ENCODE measurements around the gene NACA2.

DNA sequence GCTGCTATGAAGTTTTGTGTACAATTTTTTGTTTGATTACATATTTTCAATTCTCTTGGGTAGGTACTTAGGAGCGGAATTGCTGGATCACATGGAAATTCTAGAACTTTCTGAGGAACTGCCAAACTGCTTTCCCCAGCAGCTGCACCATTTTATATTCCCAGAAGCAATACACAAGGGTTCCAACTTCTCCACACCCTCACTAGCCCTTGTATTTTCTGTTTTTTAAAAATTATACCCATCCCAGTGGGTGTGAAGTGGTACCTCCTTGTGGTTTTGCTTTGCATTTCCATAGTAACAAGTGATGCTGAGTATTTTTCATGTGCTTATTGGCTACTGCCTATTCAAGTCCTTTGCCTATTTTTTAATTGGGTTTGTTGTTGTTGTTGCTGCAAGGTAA is 20.9 kb downstream of the NACA2 start:
- TF ChIP-seq, protein P1, sequence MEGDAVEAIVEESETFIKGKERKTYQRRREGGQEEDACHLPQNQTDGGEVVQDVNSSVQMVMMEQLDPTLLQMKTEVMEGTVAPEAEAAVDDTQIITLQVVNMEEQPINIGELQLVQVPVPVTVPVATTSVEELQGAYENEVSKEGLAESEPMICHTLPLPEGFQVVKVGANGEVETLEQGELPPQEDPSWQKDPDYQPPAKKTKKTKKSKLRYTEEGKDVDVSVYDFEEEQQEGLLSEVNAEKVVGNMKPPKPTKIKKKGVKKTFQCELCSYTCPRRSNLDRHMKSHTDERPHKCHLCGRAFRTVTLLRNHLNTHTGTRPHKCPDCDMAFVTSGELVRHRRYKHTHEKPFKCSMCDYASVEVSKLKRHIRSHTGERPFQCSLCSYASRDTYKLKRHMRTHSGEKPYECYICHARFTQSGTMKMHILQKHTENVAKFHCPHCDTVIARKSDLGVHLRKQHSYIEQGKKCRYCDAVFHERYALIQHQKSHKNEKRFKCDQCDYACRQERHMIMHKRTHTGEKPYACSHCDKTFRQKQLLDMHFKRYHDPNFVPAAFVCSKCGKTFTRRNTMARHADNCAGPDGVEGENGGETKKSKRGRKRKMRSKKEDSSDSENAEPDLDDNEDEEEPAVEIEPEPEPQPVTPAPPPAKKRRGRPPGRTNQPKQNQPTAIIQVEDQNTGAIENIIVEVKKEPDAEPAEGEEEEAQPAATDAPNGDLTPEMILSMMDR (IDR thresholded peaks at IDR 0.05), result no peak
- TF ChIP-seq, protein P2, sequence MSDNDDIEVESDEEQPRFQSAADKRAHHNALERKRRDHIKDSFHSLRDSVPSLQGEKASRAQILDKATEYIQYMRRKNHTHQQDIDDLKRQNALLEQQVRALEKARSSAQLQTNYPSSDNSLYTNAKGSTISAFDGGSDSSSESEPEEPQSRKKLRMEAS (IDR thresholded peaks at IDR 0.05), result no peak
- TF ChIP-seq KDM1A (IDR thresholded peaks at IDR 0.05; ENCODE audit: low read depth), result no peak
- no peak for TF ChIP-seq RAD21 (conservative IDR thresholded peaks at IDR 0.05 in 1 of 2, IDR thresholded peaks at IDR 0.05 in 1 of 2)
- TF ChIP-seq BHLHE40 (IDR thresholded peaks at IDR 0.05; ENCODE audit: low read depth, low read length), result no peak
- no peak for TF ChIP-seq POLR2A (IDR thresholded peaks at IDR 0.05; ENCODE audit: low read length)
- TF ChIP-seq CEBPB (IDR thresholded peaks at IDR 0.05), result no peak
- no peak for TF ChIP-seq MAZ (IDR thresholded peaks at IDR 0.05; ENCODE audit: borderline replicate concordance, low read depth, low read length)
- no peak for TF ChIP-seq ESRRA (IDR thresholded peaks at IDR 0.05; ENCODE audit: borderline replicate concordance, low read length)
- no peak for TF ChIP-seq ZNF302 (CRISPR knock-in tag; IDR thresholded peaks at IDR 0.05)
- TF ChIP-seq EP300 (IDR thresholded peaks at IDR 0.05), result no peak
- TF ChIP-seq GATA3 (IDR thresholded peaks at IDR 0.05; ENCODE audit: borderline replicate concordance), result no peak
- TF ChIP-seq RCOR1 (IDR thresholded peaks at IDR 0.05; ENCODE audit: low read depth, low read length), result no peak
